ENCODE data around the gene PC.
"Not testable (repeated sequence)": the region's sequence is repeated elsewhere in the genome, so short reads cannot be mapped to it uniquely, and the experiment has no call there.

The PC gene

GRCh38 chr11:66843776-66844495, 114.2 kb downstream of the PC start:
- DNase-seq (ENCODE audit: low spot score), result no peak

GRCh38 chr11:66842896-66843775, 115.0 kb downstream of the PC start, which contains the start of gene RCE1:
RCE1 (plus strand) TSS chr11:66843441; CDS start chr11:66843456, 15 bp downstream.
- DNase-seq (ENCODE audit: low spot score), result peak; percentile 90

- no peak for DNase-seq (ENCODE audit: low spot score)
Measured at GRCh38 chr11:66842501-66842895, 115.7 kb downstream of the PC start.

GRCh38 chr11:66841861-66842260, 116.3 kb downstream of the PC start:
- no peak for DNase-seq (ENCODE audit: low spot score)

- DNase-seq (ENCODE audit: low spot score), result no peak
Measured at GRCh38 chr11:66840317-66841091, 117.7 kb downstream of the PC start.

- no peak for DNase-seq (ENCODE audit: low spot score)
Measured at GRCh38 chr11:66835768-66836405, 122.3 kb downstream of the PC start.

- DNase-seq (ENCODE audit: low spot score), result no peak
Measured at GRCh38 chr11:66834943-66835342, 123.2 kb downstream of the PC start.

GRCh38 chr11:66834539-66834845, 123.7 kb downstream of the PC start:
- DNase-seq (ENCODE audit: low spot score), result no peak

- not testable (repeated sequence) for DNase-seq (ENCODE audit: low spot score)
Measured at GRCh38 chr11:66824573-66824972, 133.6 kb downstream of the PC start.

- DNase-seq (ENCODE audit: low spot score), result no peak
Measured at GRCh38 chr11:66823700-66824099, 134.5 kb downstream of the PC start.

- DNase-seq (ENCODE audit: low spot score), result no peak
Measured at GRCh38 chr11:66820901-66821300, 137.3 kb downstream of the PC start.

GRCh38 chr11:66820381-66820780, 137.8 kb downstream of the PC start:
- DNase-seq (ENCODE audit: low spot score), result no peak

- no peak for DNase-seq (ENCODE audit: low spot score)
Measured at GRCh38 chr11:66818231-66818955, 139.8 kb downstream of the PC start.

- DNase-seq (ENCODE audit: low spot score), result no peak
Measured at GRCh38 chr11:66815646-66816045, 142.5 kb downstream of the PC start.

GRCh38 chr11:66814678-66815077, 143.5 kb downstream of the PC start:
- DNase-seq (ENCODE audit: low spot score), result no peak

- DNase-seq (ENCODE audit: low spot score), result no peak
Measured at GRCh38 chr11:66810576-66811185, 147.5 kb downstream of the PC start.

- DNase-seq (ENCODE audit: low spot score), result no peak
Measured at GRCh38 chr11:66809592-66809991, 148.6 kb downstream of the PC start.

- no peak for DNase-seq (ENCODE audit: low spot score)
Measured at GRCh38 chr11:66800720-66801428, 157.3 kb downstream of the PC start.

- DNase-seq (ENCODE audit: low spot score), result not testable (repeated sequence)
Measured at GRCh38 chr11:66799815-66800214, 158.4 kb downstream of the PC start.

All from putamen (tissue), 1 donor.